SKM-1 treated with dmso at 0.1 percent for 144 hours (cell line): ENCODE measurements around the gene TRIM14.
"Not testable (repeated sequence)": the region's sequence is repeated elsewhere in the genome, so short reads cannot be mapped to it uniquely, and the experiment has no call there.

Experiments used
- DNase-seq: peaks from one replicate; lab custom pipeline; 2025; ENCODE audit not compliant: unreplicated experiment; lab: John Stamatoyannopoulos, UW

The TRIM14 gene

GRCh38 chr9:98050351-98050750 is 68.7 kb downstream of the TRIM14 start:
- DNase-seq: no peak

GRCh38 chr9:98049288-98050072 is 69.5 kb downstream of the TRIM14 start:
- no peak for DNase-seq

GRCh38 chr9:98047002-98047401 is 72.0 kb downstream of the TRIM14 start:
- no peak for DNase-seq

- no peak for DNase-seq
Observed at GRCh38 chr9:98046180-98046543, 72.9 kb downstream of the TRIM14 start.

DNA sequence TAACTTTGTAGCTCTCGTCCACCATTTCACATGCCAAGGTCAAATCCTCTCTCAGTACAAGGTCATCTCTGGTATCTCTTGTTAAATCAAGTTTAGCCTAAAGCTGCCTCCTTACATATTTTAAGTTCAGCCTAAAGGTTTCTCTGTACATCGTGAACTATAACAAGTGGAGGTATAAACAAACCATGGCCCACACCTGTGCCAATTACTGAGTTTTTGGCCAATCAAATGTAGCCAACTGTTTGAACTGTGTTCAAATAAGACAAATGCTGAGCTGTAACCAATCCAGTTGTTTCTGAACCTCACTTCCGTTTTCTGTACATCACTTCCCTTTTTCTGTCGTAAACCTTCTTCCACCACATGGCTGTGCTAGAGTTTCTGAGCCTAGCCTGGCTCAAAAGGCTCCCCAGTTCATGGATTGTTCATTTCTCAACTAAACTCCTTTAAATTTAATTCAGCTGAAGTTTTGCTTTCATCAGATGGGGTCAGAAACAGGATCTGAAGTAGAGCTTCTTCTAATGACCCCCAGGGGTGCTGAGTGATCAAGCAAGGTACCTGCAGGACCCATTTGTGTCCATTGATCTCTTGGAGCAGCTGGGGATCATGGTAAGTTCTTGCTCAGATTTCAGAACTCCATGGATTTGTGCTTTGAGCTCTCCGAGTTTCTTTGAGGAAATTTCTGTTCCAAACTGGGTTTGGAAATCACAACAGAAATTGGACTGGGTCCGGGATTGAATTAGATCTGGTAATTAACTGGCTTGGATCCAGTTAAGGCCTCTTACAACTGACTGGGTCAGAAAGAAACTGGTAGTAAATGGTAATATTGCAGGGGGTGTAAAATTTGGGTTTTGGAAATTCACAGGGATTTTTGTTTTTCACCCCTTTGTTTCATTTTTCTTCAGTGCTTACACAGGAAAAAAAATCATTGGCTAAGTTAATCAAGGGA is 73.5 kb downstream of the TRIM14 start:
- peak; percentile 79 for DNase-seq

DNA sequence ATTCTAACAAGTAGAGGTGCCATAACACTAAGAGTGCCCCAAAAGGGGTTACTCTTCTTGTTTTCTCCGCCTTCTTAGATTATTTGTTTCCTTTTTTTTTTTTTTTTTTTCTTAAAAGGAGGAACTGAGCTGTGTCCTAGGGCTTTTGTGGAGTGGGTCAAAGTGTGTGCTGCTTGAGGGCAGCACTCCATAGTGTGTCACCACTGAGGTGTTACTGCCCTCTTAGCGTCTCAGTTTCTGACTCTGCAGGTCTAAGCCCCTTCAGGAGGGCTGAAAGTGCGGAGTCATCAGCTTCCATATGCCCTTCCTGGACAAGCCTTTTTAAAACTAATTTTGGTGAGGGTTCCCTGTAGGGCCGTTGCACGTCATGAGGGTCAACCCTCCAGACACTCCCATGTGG is 75.1 kb downstream of the TRIM14 start:
- DNase-seq: no peak

- no peak for DNase-seq
Observed at GRCh38 chr9:98040212-98040611, 78.8 kb downstream of the TRIM14 start.

DNA sequence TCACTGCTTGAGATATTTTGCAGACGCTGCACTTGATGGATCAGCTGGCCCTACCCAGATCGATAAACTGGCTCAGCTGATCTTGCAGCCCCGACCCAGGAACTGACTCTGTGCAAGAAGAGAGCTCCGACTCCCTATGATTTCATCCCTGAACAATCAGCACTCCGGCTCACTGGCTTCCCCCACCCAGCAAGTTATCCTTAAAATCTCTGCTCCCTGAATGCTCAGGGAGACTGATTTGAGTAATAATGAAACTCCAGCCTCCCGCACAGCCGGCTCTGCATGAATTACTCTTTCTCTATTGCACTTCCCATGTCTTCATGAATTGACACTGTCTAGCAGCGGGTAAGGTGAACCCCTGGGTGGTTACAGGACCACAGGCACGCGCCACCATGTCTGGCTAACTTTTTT is 79.4 kb downstream of the TRIM14 start:
- DNase-seq: no peak

GRCh38 chr9:98038958-98039357 is 80.1 kb downstream of the TRIM14 start:
- no peak for DNase-seq

- DNase-seq: peak; percentile 41
Observed at GRCh38 chr9:98037357-98037756, 81.7 kb downstream of the TRIM14 start.

DNA sequence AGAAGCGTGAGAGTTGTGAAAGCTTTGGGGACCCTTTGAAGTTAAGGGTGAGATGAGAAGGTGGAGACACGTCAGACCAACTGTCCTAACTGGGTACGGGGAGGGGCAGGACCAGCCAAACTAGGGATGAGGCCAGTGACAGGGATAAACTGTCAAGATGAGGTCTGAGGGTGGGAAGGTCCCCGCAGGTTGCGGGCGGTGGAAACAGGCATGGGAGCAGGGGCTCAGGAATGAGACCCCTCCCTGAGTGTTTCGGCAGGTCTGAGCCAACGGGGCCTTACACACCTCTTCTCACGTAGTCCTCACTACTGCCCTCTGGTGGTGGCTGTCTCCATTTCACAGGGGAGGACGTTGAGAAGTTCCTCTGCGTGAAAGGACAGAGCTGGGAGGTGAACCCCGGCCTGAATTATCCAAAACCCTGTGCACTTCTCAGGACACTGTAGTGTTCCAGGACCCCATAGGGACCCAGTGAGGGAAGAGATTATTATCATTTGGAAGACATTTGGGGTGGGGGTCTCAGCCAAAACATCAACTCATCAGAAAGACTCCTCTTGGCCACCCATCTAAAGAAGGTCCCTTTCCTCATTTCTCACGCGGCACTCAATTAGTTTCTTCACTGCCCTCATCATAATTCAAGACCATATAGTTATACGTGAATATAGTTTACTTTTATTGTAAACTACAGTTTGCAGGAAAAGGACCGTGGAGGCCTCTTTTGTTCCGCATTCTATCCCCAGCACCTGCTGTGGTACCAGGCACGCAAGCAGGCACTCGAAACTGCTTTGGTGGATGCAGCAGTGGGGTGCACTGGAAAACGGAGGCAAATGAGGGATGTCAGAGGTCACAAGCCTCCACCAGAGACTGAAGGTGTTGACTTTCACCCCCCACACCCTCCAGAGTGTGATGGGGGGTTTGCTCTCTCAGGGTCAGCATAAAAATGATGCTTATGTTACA is 84.2 kb downstream of the TRIM14 start:
- peak; percentile 26 for DNase-seq

DNA sequence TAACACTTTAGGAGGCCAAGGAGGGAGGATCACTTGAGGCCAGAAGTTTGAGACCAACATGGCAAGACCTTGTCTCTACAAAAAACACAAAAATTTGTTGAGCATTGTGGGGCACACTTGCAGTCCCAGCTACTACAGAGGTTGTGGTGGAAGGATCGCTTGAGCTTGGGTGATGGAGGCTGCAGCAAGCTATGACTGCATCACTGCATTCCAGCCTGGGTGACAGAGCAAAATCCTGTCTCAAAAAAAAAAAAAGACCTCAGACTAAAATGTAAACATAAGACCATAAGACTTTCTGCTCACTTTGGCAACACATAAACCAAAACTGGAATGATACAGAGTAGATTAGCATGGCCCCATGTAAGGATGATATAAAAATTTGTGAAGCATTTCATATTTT is 87.1 kb downstream of the TRIM14 start:
- DNase-seq: no peak

DNA sequence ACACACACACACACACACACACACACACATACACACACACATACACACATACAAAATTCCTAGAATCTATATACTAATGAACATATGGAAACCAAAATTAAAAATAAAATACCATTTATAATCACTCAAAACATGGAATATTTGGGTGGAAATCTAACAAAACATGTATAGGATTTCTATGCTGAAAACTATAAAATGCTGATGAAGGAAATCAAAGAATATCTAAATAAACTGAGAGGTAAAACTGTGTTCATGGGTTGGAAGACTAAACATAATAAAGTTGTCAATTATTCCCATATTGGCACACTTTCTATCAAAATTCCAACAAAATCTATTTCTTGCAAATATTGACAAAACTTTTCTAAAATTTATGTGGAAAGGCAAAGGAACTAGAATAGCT is 87.9 kb downstream of the TRIM14 start:
- no peak for DNase-seq

DNA sequence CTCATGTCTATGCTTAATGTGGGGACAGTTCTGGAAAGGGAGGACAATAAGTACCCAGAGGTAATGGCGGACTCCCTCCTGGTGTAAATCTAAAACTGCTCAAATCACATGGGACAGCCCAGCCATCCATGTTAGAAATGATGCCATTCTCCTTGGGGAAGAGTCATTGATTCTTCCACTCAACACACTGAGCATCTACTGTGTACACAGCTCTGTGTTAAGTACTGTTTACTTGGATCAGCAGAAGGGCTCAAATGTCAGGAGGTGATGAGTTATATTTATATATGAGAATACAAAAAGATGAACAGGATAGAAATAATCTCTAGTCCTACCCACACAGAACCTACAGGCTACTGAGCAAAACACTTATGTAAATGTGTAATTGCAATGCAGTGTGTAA is 94.3 kb downstream of the TRIM14 start:
- DNase-seq: no peak

DNA sequence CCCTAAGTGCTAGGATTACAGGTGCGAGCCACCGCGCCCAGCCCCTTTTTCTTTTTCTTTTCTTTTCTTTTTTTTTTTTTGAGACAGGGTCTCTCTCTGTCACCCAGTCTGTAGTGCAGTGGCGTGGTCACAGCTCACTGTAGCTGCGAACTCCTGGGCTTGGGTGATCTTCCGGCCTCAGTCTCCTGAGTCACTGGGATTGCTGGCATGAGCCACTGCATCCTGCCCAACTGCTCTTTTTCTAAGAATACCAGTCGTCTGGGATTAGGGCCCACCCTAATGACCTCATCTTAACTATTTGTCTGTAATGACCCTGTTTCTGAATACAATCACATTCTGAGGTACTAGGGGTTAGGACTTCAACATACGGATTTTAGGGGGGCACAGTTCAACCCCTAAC is 96.6 kb downstream of the TRIM14 start:
- DNase-seq: no peak

GRCh38 chr9:98021306-98022040 is 97.5 kb downstream of the TRIM14 start:
- DNase-seq: no peak

- no peak for DNase-seq
Observed at GRCh38 chr9:98020476-98021145, 98.4 kb downstream of the TRIM14 start.

- not testable (repeated sequence) for DNase-seq
Observed at GRCh38 chr9:98019869-98020268, 99.2 kb downstream of the TRIM14 start.
